Superior temporal gyrus (tissue), 1 donor: ENCODE data around the gene ENTPD6.
"Not testable (repeated sequence)": the region's sequence is repeated elsewhere in the genome, so short reads cannot be mapped to it uniquely, and the experiment has no call there.

Experiments used
- DNase-seq: peaks from one replicate; pipeline ENCODE4 v3.0.0-alpha.2; 2016; ENCODE audit errors: extremely low spot score

ENTPD6 gene

DNA sequence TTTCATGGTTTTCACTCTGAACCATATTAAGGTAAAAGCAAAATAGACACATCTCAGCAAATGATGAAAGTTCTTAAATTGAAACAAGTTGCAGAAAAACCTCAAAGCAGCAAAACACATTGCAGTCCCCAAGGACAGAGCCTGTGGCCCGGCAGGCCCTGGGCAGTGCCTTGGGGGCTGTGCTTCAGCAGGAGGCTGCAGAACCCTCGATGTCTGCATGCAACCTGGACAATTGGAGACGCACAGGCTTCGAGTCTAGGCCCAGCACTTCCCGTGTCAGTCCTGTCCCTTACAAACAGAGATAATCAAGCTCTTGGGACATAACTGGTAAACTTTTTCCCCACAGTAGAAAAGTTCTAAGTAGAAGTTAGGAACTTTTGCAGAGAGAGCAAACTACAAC lies 61.6 kb downstream of the ENTPD6 start:
- no peak for DNase-seq

GRCh38 chr20:25257756-25258475 lies 62.4 kb downstream of the ENTPD6 start:
- no peak for DNase-seq

DNA sequence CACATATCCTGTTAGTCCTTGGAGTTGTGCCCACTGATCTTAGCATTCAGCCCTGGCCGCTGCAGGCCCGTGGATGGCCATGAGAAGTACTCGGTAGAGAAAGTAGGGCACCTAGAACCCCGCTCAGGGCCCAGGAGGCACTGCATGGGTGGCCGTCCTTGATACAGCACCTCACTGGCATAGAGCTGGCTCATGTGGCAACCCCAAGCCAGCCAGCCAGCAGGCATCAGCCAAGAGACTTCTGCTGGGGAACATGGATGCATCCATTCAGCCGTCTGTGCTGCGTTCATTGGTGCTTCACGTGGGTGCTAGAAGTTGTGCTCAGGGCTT lies 62.9 kb downstream of the ENTPD6 start:
- DNase-seq = no peak

DNA sequence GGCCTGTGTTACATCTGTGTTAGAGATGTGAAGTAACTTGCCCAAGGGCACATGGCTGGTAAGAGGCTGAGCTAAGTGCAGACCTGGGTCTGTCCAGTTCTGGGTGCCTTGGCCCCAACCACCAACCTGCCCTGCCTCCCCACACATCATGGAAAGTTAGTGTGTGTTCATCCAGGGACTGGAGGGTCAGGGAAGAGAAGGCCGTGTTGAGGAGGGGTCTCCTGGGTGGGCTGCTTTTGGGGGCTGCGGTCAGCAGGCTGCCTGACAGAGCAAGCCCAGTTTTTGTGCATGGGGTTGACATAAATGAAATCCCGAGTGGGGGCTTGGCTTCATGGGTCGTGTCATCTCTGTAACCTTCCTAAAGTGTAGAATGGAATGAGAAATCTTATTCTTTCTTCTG lies 63.3 kb downstream of the ENTPD6 start:
- no peak for DNase-seq

GRCh38 chr20:25259358-25259757 lies 63.8 kb downstream of the ENTPD6 start:
- no peak for DNase-seq

DNA sequence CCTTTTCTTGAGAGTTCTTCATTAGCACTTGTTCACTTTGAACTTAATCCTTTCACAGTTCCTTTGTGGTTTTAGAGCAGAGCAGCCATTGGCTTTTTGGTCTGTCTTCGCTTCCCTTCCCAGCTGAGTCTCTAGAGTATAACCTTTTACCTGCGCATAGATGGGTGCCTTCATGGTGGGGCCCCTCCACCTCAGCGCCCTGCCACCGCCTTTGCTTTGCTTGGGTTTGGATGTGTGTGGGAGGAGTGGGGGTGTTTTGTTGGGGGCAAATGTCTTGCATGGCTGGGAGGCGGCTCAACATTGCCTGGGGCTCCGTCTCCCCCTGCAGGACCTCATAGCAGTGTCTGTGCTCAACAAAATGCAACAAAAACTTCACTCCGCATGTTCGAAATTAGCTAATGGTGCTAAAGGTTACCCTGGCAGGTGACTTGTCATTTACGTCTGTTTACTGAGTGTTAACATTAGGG lies 64.3 kb downstream of the ENTPD6 start:
- no peak for DNase-seq

DNA sequence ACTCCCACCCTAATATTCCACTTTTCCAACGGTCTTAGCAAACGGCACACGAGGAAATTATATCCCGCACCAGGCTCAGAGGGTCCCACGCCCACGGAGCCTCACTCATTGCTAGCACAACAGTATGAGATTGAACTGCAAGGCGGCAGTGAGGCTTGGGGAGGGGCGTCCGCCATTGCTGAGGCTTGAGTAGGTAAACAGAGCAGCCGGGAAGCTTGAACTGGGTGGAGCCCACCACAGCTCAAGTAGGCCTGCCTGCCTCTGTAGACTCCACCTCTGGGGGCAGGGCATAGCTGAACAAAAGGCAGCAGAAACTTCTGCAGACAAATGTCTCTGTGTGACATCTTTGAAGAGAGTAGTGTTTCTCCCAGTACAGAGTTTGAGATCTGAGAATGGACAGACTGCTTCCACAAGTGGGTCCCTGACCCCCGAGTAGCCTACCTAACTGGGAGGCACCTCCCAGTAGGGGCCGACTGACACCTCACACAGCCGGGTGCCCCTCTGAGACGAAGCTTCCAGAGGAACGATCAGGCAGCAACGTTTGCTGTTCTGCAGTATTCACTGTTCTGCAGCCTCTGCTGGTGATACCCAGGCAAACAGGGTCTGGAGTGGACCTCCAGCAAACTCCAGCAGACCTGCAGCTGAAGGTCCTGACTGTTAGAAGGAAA lies 65.4 kb downstream of the ENTPD6 start:
- not testable (repeated sequence) for DNase-seq

- no peak for DNase-seq
These were observed 73.7 kb downstream of the ENTPD6 start for GRCh38 chr20:25269057-25269832.

- no peak for DNase-seq
These were observed 74.3 kb downstream of the ENTPD6 start for GRCh38 chr20:25269833-25270170.

- no peak for DNase-seq
These were observed 75.3 kb downstream of the ENTPD6 start for GRCh38 chr20:25270829-25271251.

DNA sequence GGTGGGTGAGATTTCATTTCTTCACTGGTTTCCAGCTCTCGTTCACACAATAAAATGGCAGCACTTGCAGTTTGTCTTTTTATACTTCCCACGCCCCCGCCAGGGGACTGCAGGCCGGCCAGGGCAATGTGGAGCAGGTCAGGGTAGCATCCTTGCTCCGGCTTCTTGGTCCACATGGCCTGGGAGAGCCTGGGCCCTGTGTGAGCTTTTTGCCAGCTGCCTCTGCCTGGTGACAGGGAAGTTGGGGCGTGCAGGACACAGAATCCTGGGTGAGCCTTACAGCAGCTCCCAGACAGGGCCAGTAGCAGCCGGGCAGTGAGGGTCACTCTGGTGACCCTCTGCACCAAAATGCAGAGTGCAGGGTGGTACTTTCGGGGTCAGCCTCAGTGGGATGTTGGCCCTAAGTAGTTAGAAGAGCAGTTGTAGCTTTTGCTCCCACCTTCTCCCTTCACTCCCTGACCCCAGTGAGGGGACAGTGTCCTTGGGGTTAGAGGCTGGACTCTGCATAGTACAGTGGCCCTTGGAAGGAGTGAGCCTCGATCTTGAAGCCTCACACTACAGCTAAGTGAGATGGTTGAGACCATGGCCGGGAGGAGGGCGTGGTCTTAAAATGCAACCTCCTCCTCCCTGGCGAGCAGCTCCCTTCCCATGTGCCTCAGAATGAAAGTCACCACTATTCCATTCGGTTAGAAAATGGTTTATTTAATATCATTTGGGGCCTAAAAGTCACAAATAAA lies 76.1 kb downstream of the ENTPD6 start:
- no peak for DNase-seq

DNA sequence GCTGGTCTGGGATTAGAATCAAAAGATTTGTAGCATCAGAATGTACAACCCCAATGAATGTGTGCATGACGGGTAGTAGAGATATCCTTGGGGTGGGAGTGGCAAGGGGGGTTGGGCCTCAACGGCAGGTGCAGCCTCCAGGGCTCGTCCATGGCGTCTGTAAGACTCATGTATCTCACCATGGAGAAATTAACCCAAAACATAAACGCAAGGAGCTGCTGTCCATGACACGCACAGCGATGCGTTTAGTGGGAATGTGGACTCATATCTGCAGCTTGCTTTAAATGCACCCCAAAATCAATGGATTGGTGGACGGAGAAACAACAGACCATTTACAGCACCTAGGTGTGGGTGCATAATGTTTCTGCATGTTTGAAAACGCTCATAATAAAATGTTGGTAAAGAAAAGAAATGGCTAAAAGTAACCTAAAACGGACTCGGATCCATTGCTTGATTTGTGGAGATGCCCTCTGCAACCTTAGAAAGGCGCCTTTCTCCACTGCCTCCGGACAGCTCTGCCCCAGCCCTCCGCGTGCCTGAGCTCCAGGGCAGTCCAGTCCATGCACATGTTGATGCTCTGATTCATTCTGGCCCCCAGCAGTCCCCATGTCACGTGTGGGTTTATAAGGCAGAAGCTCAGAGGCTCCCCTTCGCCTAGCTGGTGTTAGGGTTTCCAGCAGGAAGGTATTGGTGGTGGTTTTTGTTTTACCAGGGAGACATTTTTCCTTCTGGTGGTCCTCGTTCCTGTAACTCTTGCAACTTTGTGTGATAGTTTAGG lies 76.9 kb downstream of the ENTPD6 start:
- DNase-seq = no peak

DNA sequence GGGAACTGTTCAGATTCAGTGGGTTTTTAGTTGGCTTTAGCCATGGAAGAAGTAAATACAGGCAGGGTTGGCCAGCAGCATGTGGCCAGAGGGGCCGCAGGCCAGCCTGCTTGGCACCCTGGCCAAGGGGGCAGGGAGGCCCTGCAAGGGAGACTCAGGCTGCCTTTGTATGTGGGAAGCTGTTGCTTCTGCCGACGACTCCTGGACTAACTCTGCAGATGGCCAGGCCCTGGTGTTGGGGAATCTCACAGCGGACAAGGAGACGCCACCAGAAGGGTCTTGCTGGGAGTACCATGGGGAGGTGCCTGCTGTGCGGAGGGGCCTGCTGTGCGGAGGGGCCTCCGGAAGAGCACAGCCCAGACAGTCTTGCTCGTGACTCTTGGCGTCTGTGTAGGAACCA lies 77.5 kb downstream of the ENTPD6 start:
- peak; percentile 34 for DNase-seq

GRCh38 chr20:25273541-25274358 lies 78.2 kb downstream of the ENTPD6 start:
- peak; percentile 81 for DNase-seq

- DNase-seq = no peak
These were observed 79.0 kb downstream of the ENTPD6 start for GRCh38 chr20:25274481-25274880.

- no peak for DNase-seq
These were observed 79.6 kb downstream of the ENTPD6 start for GRCh38 chr20:25274891-25275812.

DNA sequence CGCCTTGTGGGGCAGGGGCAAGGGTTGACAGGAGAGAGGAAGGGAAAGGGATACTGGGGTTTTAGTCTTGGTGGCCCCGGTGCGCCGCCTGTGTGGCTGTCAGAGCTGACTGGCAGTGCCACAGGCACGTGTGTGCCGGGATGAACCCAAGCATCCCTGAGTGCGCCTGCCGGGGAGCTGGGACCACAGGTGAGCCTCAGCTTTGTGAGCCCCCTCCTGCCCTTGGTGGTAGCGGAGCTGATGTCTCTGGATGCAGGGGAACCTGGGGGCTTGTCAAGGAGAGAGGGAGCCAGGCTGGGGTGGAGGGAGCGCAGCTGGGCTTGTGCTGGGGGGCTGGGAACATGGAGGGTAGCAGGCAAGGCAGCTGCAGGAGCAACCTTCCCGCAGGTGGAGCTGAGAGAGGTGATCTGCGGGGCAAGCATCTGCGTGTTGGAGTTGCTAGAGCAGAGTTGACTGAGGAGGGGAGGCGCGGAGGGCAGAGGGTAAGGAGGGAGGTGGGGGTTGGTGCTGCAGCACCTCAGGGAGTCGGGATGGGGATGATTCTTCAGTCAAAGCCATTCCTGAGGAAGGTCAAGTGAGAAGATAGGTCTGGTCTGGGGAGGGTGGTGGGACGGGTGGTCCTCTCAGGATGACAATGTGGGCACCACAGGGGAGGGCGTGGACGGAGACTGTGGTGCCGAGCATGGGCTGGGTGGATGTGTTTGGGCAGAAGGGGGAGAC lies 80.5 kb downstream of the ENTPD6 start:
- no peak for DNase-seq
